ENCODE measurements around the gene CPEB3.

Gene CPEB3

DNA sequence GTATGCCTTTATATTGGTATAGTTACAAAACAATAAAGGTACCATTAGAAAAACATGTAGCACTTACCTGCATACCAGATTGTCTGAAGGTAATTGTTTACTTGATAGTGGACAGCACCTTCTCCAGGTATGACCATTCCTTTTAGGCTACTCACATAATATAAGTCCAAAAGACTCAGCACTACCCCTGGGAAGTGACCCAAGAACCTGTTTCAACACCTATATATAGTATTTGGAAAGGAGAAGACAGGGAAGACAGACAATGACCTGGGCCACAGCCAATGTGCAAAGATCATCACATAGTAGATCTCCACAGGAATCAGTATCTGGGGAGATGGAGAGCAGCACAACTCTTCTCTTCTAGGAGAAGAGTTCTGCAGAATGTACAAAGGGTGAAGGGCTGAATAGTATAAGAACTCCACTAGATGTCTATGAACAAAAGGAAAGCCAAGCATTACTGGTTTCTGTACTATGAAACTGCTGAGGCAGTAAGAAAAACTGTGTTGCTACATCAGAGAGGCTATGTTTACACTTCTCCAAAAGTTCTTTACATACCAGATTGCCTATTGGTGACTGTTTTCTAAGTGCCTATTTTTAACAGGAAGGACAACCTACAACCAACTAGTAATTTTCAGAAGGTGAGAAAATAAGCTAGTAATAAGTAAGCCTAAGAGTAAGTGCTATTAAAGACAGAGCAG lies 208.1 kb downstream of the CPEB3 start:
- H3K4me3 ChIP-seq (ENCODE audit: low read depth, low read length), result no peak overlapping the region
- TF ChIP-seq, protein P1, sequence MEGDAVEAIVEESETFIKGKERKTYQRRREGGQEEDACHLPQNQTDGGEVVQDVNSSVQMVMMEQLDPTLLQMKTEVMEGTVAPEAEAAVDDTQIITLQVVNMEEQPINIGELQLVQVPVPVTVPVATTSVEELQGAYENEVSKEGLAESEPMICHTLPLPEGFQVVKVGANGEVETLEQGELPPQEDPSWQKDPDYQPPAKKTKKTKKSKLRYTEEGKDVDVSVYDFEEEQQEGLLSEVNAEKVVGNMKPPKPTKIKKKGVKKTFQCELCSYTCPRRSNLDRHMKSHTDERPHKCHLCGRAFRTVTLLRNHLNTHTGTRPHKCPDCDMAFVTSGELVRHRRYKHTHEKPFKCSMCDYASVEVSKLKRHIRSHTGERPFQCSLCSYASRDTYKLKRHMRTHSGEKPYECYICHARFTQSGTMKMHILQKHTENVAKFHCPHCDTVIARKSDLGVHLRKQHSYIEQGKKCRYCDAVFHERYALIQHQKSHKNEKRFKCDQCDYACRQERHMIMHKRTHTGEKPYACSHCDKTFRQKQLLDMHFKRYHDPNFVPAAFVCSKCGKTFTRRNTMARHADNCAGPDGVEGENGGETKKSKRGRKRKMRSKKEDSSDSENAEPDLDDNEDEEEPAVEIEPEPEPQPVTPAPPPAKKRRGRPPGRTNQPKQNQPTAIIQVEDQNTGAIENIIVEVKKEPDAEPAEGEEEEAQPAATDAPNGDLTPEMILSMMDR (IDR thresholded peaks at IDR 0.05; ENCODE audit: low read depth, low read length, missing control alignments), result no peak
- no peak for DNase-seq (ENCODE audit: low read depth)

DNA sequence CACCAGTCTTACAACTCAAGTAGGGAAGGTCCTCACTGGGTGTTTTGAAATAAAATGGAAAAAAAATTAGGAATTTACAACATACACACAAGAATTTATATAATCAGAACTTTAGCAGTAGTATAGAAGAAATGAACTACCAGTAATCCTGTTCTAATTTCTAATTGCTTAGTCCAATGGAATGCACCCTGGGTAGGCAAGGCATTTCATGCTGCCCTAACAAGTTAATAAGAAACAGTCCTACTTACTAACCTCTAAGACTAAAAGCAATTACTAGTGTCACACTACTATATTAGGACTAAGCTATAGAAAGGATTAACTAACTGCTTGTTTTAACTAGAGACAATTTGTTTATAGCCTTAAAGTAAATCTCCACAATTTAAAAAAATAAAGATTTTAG lies 209.2 kb downstream of the CPEB3 start:
- no peak overlapping the region for H3K4me3 ChIP-seq (ENCODE audit: low read depth, low read length)
- no peak for DNase-seq (ENCODE audit: low read depth)
- TF ChIP-seq, protein P1 (IDR thresholded peaks at IDR 0.05; ENCODE audit: low read depth, low read length, missing control alignments), result no peak

DNA sequence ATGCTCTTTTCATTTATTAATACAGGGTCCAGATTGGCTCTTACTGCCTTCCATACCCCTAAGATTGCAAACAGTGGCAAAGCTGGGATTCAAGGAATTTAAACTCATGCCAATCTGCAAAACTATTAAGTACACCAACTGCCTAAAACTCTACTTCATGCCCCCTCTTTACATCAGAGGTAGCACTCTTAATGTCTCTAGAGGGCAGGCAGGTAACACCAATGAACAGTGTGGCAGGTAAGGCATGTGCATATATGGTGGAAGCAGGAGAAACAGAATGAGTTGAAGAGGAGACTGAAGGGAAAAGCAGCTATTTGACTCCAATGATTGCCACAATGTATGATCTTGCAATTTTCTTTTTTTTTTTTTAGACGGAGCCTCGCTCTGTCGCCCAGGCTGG lies 210.6 kb downstream of the CPEB3 start:
- no peak for DNase-seq (ENCODE audit: low read depth)

DNA sequence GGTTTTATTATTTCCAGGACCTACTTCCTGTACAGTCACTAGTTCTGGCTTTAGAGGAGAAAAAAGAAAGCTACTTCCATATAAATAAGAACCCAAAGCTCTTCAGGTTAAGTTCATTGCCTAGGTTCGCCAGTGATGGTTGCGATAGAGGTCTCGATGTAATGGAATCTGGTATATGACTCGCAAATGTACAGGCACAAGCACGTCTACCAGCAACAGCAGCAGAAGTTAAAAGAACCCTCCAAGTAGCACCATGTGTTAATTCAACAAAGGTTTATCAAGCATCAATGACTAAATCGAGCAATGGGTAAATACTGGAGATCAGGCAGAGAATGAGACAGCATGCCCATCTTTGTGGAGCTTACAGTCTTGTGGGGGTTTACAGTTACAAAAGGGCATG lies 211.9 kb downstream of the CPEB3 start:
- TF ChIP-seq, protein P1 (IDR thresholded peaks at IDR 0.05; ENCODE audit: low read depth, low read length, missing control alignments), result no peak

More for the DNA sequence above, 210.6 kb downstream of the CPEB3 start:
- TF ChIP-seq, protein P1 (IDR thresholded peaks at IDR 0.05; ENCODE audit: low read depth, low read length, missing control alignments), result no peak
- H3K4me3 ChIP-seq (ENCODE audit: low read depth, low read length), result no peak overlapping the region

DNA sequence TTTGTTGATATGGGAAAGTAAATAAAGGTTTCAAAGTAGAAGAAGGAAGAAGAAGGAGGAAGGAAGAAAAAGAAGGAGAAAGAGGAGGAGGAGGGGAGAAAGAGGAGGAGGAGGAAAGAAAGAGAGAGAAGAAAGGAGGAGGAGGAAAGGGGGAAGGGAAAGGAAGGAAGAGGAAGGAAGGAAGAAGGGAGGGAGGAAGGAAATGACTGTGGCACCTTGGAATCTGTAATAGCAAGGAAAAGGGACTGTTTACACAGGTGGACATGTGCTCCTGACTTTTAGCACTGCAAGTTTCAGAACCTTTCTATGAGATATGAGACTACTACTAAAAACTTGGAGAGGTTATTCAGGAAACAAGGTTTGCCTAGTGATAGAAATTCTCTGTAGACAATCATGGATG lies 214.2 kb downstream of the CPEB3 start:
- no peak for DNase-seq (ENCODE audit: low read depth)
- TF ChIP-seq, protein P1 (IDR thresholded peaks at IDR 0.05; ENCODE audit: low read depth, low read length, missing control alignments), result no peak
- no peak overlapping the region for H3K4me3 ChIP-seq (ENCODE audit: low read depth, low read length)

More for the DNA sequence above, 211.9 kb downstream of the CPEB3 start:
- no peak overlapping the region for H3K4me3 ChIP-seq (ENCODE audit: low read depth, low read length)
- DNase-seq (ENCODE audit: low read depth), result no peak

DNA sequence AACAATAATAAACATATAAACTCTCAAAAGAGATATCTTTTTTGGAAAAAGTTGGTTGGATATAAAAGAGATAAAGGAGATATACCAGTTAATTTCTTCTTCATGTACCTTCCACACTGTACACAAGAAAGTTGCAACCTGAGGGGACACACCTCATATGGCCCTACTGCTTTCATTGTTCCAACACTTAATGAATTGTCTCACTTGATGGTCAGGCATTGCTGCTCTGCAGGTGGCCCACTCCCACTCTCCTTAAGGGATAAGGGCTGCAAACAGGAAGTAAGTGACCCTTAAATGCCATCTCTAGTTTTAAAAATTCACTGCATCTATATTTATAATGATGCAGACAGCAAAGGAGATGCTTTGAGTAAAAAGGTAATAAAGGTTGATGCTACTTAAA lies 215.0 kb downstream of the CPEB3 start:
- TF ChIP-seq, protein P1 (IDR thresholded peaks at IDR 0.05; ENCODE audit: low read depth, low read length, missing control alignments), result no peak
- no peak for DNase-seq (ENCODE audit: low read depth)
- H3K4me3 ChIP-seq (ENCODE audit: low read depth, low read length), result no peak overlapping the region

All from GM12864 (cell line).